ENCODE data around the gene PAXIP1.

PAXIP1 gene

GRCh38 chr7:154947604-154948003 lies 55.3 kb downstream of the PAXIP1 start:
- Histone ChIP-seq H3K9ac (ENCODE audit: low read length) (no peak overlapping the region), H3F3A (ENCODE audit: insufficient read depth) (no peaks in the 10 kb centered on the region; the same call in 1 of the 2 replicates), H2AFZ (ENCODE audit: low read depth, low read length, severe bottlenecking) (no peak overlapping the region), H3K4me3 (ENCODE audit: insufficient read depth, low read length, poor library complexity, severe bottlenecking) (no peak overlapping the region), H3K36me3 (ENCODE audit: low read length) (peaks cover 54% of the 10 kb centered on the region; the same call in 1 of the 2 replicates), H3K4me2 (ENCODE audit: low read depth, low read length, poor library complexity, severe bottlenecking) (no peak overlapping the region), H3K27me3 (ENCODE audit: low read length) (no peaks in the 10 kb centered on the region), H3K79me2 (ENCODE audit: insufficient read depth, low read length) (no peaks in the 10 kb centered on the region), H3K9me3 (ENCODE audit: insufficient read depth, low read length) (no peaks in the 10 kb centered on the region), H3K27ac (ENCODE audit: low read depth, low read length) (no peak overlapping the region), H4K20me1 (ENCODE audit: low read depth, low read length) (no peaks in the 10 kb centered on the region), H3K9me2 (replicated peaks; ENCODE audit: insufficient read depth, low read length) (no peaks in the 10 kb centered on the region)
- TF ChIP-seq, protein P1, sequence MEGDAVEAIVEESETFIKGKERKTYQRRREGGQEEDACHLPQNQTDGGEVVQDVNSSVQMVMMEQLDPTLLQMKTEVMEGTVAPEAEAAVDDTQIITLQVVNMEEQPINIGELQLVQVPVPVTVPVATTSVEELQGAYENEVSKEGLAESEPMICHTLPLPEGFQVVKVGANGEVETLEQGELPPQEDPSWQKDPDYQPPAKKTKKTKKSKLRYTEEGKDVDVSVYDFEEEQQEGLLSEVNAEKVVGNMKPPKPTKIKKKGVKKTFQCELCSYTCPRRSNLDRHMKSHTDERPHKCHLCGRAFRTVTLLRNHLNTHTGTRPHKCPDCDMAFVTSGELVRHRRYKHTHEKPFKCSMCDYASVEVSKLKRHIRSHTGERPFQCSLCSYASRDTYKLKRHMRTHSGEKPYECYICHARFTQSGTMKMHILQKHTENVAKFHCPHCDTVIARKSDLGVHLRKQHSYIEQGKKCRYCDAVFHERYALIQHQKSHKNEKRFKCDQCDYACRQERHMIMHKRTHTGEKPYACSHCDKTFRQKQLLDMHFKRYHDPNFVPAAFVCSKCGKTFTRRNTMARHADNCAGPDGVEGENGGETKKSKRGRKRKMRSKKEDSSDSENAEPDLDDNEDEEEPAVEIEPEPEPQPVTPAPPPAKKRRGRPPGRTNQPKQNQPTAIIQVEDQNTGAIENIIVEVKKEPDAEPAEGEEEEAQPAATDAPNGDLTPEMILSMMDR (IDR thresholded peaks at IDR 0.05; ENCODE audit: insufficient read depth, low read length, poor library complexity, severe bottlenecking) = no peak
- no peak for TF ChIP-seq EZH2phosphoT487 (conservative IDR thresholded peaks at IDR 0.05; ENCODE audit: low read length)

- H4K20me1 ChIP-seq (ENCODE audit: low read depth, low read length) = no peaks in the 10 kb centered on the region
- H3K9ac ChIP-seq (ENCODE audit: low read length) = no peak overlapping the region
- TF ChIP-seq EZH2phosphoT487 (conservative IDR thresholded peaks at IDR 0.05; ENCODE audit: low read length) = no peak
- TF ChIP-seq, protein P1 (IDR thresholded peaks at IDR 0.05; ENCODE audit: insufficient read depth, low read length, poor library complexity, severe bottlenecking) = no peak
- H2AFZ ChIP-seq (ENCODE audit: low read depth, low read length, severe bottlenecking) = no peak overlapping the region
- H3F3A ChIP-seq (ENCODE audit: insufficient read depth) = peaks cover 4% of the 10 kb centered on the region; the same call in 1 of the 2 replicates
- H3K36me3 ChIP-seq (ENCODE audit: low read length) = peaks cover 46% of the 10 kb centered on the region; the same call in 1 of the 2 replicates
- H3K4me3 ChIP-seq (ENCODE audit: insufficient read depth, low read length, poor library complexity, severe bottlenecking) = no peak overlapping the region
- H3K9me3 ChIP-seq (ENCODE audit: insufficient read depth, low read length) = no peaks in the 10 kb centered on the region
- no peaks in the 10 kb centered on the region for H3K9me2 ChIP-seq (replicated peaks; ENCODE audit: insufficient read depth, low read length)
- H3K27ac ChIP-seq (ENCODE audit: low read depth, low read length) = no peak overlapping the region
- H3K4me2 ChIP-seq (ENCODE audit: low read depth, low read length, poor library complexity, severe bottlenecking) = no peak overlapping the region
- H3K27me3 ChIP-seq (ENCODE audit: low read length) = no peaks in the 10 kb centered on the region
- H3K79me2 ChIP-seq (ENCODE audit: insufficient read depth, low read length) = no peaks in the 10 kb centered on the region
Observed at GRCh38 chr7:154946166-154946565, 56.8 kb downstream of the PAXIP1 start.

DNA sequence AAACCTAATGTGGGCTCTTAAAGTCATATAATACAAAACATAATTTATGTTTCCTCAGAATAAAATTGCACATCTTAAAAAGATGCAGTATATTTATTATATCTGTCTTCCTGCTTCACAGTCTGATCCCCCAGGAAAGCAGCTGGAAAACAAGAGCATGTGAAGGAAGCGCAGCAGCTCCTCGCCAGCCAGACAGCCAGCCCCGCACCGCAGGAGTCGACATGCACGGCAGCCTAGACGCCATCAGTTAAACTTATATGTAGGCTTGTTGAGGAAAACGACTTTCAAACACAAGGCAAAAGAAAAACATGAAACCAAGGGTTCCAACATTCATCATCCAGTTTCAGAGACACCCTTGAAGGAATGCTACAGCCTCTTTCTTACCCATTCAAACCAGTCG lies 59.0 kb downstream of the PAXIP1 start:
- Histone ChIP-seq H2AFZ (ENCODE audit: low read depth, low read length, severe bottlenecking) (no peak overlapping the region), H3K27me3 (ENCODE audit: low read length) (no peaks in the 10 kb centered on the region), H3K4me2 (ENCODE audit: low read depth, low read length, poor library complexity, severe bottlenecking) (no peak overlapping the region), H3K27ac (ENCODE audit: low read depth, low read length) (no peak overlapping the region), H3K9me2 (replicated peaks; ENCODE audit: insufficient read depth, low read length) (no peaks in the 10 kb centered on the region), H3F3A (ENCODE audit: insufficient read depth) (peaks cover 4% of the 10 kb centered on the region; the same call in 1 of the 2 replicates), H4K20me1 (ENCODE audit: low read depth, low read length) (no peaks in the 10 kb centered on the region), H3K4me3 (ENCODE audit: insufficient read depth, low read length, poor library complexity, severe bottlenecking) (no peak overlapping the region), H3K9me3 (ENCODE audit: insufficient read depth, low read length) (no peaks in the 10 kb centered on the region), H3K36me3 (ENCODE audit: low read length) (peaks cover 33% of the 10 kb centered on the region; the same call in 1 of the 2 replicates), H3K79me2 (ENCODE audit: insufficient read depth, low read length) (no peaks in the 10 kb centered on the region), H3K9ac (ENCODE audit: low read length) (no peak overlapping the region)
- no peak for TF ChIP-seq EZH2phosphoT487 (conservative IDR thresholded peaks at IDR 0.05; ENCODE audit: low read length)
- TF ChIP-seq, protein P1 (IDR thresholded peaks at IDR 0.05; ENCODE audit: insufficient read depth, low read length, poor library complexity, severe bottlenecking) = no peak

Data from SU-DHL-6 (cell line).